Keratinocyte (primary cell): ENCODE results near the gene SLC17A2. TPM values are rescaled to one million over a fixed set of nuclear protein-coding genes. Genes with fewer than 3 reads are reported as not detected.

Experiments
- DNase-seq: peaks from one replicate; pipeline ENCODE4 v3.0.0-alpha.2; 2011; ENCODE audit warnings: low read depth, missing footprints, low spot score
- FAIRE-seq: peaks from 2 replicates; lab custom pipeline; 2011; peaks lifted over from hg19 to GRCh38; lab: Jason Lieb, UNC
- H2AFZ ChIP-seq: 2 replicates; pipeline ENCODE4 v1.6.0; 2012; ENCODE audit warnings: low read length, control low read depth, inconsistent platforms; ENCODE audit not compliant: control insufficient read depth
- H3K27ac ChIP-seq: 2 replicates; pipeline ENCODE4 v1.5.1; 2011; ENCODE audit warnings: low read length; ENCODE audit not compliant: control insufficient read depth, insufficient read depth
- H3K27me3 ChIP-seq: 3 replicates; pipeline ENCODE4 v1.6.0; 2011; ENCODE audit warnings: low read length; ENCODE audit not compliant: control insufficient read depth, insufficient read depth; ENCODE audit errors: extremely low read depth
- H3K36me3 ChIP-seq, 2 experiments: 2 replicates in 1 of 2; 3 replicates in 1 of 2; pipeline ENCODE4 v1.5.1; 2011; ENCODE audit warnings: low read length in 2 of 2, mild to moderate bottlenecking in 1 of 2; ENCODE audit not compliant: control insufficient read depth in 2 of 2, insufficient read depth in 2 of 2; ENCODE audit errors: extremely low read depth in 1 of 2
- H3K4me1 ChIP-seq: 3 replicates; pipeline ENCODE4 v1.5.1; 2011; ENCODE audit warnings: low read length; ENCODE audit not compliant: control insufficient read depth, insufficient read depth; ENCODE audit errors: extremely low read depth
- H3K4me2 ChIP-seq: 3 replicates; pipeline ENCODE4 v1.6.0; 2011; ENCODE audit warnings: low read depth, low read length; ENCODE audit not compliant: control insufficient read depth, insufficient read depth; ENCODE audit errors: extremely low read depth
- H3K4me3 ChIP-seq, 3 experiments: fragments of 200-600 bp in 1 of 3; sonication (generic) in 1 of 3; 2 replicates in 2 of 3; 3 replicates in 1 of 3; pipeline ENCODE4 v1.5.1; 2011 to 2016; ENCODE audit warnings: low read length in 3 of 3, mild to moderate bottlenecking in 3 of 3, control low read depth in 2 of 3, inconsistent platforms in 1 of 3, low read depth in 1 of 3, mixed read lengths in 1 of 3, mixed run types in 1 of 3, moderate library complexity in 1 of 3; ENCODE audit not compliant: control insufficient read depth in 2 of 3, insufficient read depth in 2 of 3; ENCODE audit errors: extremely low read depth in 1 of 3
- H3K79me2 ChIP-seq: 2 replicates; pipeline ENCODE4 v1.6.0; 2012; ENCODE audit warnings: low read length; ENCODE audit not compliant: control insufficient read depth, insufficient read depth
- H3K9ac ChIP-seq: 3 replicates; pipeline ENCODE4 v1.6.0; 2011; ENCODE audit warnings: low read length; ENCODE audit not compliant: control insufficient read depth, insufficient read depth; ENCODE audit errors: extremely low read depth
- H3K9me1 ChIP-seq: 3 replicates; pipeline ENCODE4 v1.6.0; 2011; ENCODE audit warnings: low read length; ENCODE audit not compliant: control insufficient read depth, insufficient read depth; ENCODE audit errors: extremely low read depth
- H3K9me3 ChIP-seq: 2 replicates; pipeline ENCODE4 v1.5.1; 2012; ENCODE audit warnings: low read depth, low read length; ENCODE audit not compliant: control insufficient read depth
- H4K20me1 ChIP-seq: 3 replicates; pipeline ENCODE4 v1.6.0; 2011; ENCODE audit warnings: low read length; ENCODE audit not compliant: control insufficient read depth, insufficient read depth; ENCODE audit errors: extremely low read depth
- EZH2 ChIP-seq: IDR thresholded peaks from one replicate; pipeline ENCODE4 v1.6.1; 2012; ENCODE audit warnings: inconsistent platforms, mild to moderate bottlenecking, low read length, moderate library complexity
- dilution Hi-C: fragments of 300-500 bp; cut with MboI; formaldehyde crosslinking; loops from one replicate; pipeline ENCODE4 v1.7.0; 2020; ENCODE audit warnings: low sequenced_read_pairs; ENCODE audit not compliant: extremely low pct_ligation_motif_present
- polyA plus RNA-seq, 5 experiments: library from polyadenylated mRNA; depleted of rRNA in 3 of 5; stranded (reverse) in 3 of 5; stranded (forward) in 1 of 5; unstranded in 1 of 5; fragments of >200 nt; gene quantifications; 1 replicate in 1 of 5; 2 replicates in 3 of 5; 3 replicates in 1 of 5; pipeline versions ENCODE4 v1.2.1 to v1.2.3, GENCODE V29; 2011 to 2012; ENCODE audit warnings: missing spikeins in 2 of 5, low read depth in 1 of 5, low replicate concordance in 1 of 5
- TF ChIP-seq, protein P1 (sequence below), 3 experiments: IDR thresholded peaks in 1 of 3; conservative IDR thresholded peaks in 1 of 3; optimal IDR thresholded peaks in 1 of 3; 2 replicates in 2 of 3; 3 replicates in 1 of 3; pipeline versions ENCODE3 to v1.5.1; 2011; ENCODE audit warnings: low read length in 3 of 3, mild to moderate bottlenecking in 3 of 3, moderate library complexity in 2 of 3, control low read depth in 1 of 3, inconsistent platforms in 1 of 3; ENCODE audit not compliant: insufficient read depth in 2 of 3; ENCODE audit errors: extremely low read depth in 1 of 3

The SLC17A2 gene
- polyA plus RNA-seq, 1 donor (not counting 4 experiments of a cell fraction or from before 2014, with no cell fraction given): not detected

DNA sequence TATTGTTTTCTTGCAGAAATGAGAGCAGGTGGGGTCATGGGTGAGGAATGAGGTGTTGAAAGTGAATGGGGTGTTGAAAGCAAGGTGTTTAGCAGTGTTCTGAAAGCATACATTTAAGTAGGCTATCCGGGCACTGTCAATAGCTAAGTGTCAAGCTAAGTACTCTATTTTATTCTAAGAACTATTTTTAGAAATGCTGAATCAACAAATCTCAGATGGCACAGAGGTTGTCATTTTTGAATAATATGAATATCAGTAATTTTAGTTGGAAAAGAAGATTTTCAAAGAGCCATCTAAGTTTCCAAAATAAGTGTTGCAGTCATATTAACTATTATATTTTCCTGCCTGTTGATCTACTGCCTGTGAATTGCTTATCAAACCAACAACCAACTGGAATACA is 34.7 kb downstream of the SLC17A2 start:
- Histone ChIP-seq H2AFZ (no peak overlapping the region), H3K9me1 (no peaks in the 10 kb centered on the region), H3K36me3 (no peaks in the 10 kb centered on the region), H3K27me3 (no peaks in the 10 kb centered on the region), H3K9me3 (no peaks in the 10 kb centered on the region), H3K79me2 (no peaks in the 10 kb centered on the region), H3K4me3 (no peak overlapping the region), H4K20me1 (no peaks in the 10 kb centered on the region), H3K9ac (no peak overlapping the region), H3K27ac (no peak overlapping the region), H3K4me1 (no peaks in the 10 kb centered on the region), H3K4me2 (no peak overlapping the region)
- no peak for TF ChIP-seq EZH2
- TF ChIP-seq, protein P1, sequence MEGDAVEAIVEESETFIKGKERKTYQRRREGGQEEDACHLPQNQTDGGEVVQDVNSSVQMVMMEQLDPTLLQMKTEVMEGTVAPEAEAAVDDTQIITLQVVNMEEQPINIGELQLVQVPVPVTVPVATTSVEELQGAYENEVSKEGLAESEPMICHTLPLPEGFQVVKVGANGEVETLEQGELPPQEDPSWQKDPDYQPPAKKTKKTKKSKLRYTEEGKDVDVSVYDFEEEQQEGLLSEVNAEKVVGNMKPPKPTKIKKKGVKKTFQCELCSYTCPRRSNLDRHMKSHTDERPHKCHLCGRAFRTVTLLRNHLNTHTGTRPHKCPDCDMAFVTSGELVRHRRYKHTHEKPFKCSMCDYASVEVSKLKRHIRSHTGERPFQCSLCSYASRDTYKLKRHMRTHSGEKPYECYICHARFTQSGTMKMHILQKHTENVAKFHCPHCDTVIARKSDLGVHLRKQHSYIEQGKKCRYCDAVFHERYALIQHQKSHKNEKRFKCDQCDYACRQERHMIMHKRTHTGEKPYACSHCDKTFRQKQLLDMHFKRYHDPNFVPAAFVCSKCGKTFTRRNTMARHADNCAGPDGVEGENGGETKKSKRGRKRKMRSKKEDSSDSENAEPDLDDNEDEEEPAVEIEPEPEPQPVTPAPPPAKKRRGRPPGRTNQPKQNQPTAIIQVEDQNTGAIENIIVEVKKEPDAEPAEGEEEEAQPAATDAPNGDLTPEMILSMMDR (optimal IDR thresholded peaks at IDR 0.05 in 1 of 3, IDR thresholded peaks at IDR 0.05 in 1 of 3, conservative IDR thresholded peaks at IDR 0.05 in 1 of 3; ENCODE audit: extremely low read depth in 1 of 3, insufficient read depth in 2 of 3, low read length in 3 of 3): no peak
- dilution Hi-C loops: no loop called here
- FAIRE-seq (no peak), DNase-seq (no peak)

DNA sequence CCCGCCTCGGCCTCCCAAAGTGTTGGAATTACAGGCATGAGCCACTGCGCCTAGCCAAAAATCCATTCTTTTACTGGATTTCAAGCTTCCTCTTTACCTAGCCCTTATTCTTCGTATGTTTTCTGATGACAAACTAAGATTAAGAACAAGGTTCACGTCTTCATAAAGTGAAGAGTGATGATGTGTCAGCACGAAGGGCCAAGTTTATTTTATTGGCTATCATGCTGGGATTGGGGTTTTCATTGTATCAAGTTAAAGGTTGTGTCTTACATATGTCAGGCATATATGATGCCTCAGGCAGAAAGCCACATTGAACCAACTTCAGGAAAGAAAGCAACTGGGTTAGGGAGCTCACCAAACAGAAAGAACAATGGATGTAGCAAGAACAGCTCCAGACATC is 36.7 kb downstream of the SLC17A2 start:
- Histone ChIP-seq H3K27me3 (no peaks in the 10 kb centered on the region), H4K20me1 (no peaks in the 10 kb centered on the region), H3K4me3 (no peak overlapping the region), H3K4me1 (no peaks in the 10 kb centered on the region), H2AFZ (no peak overlapping the region), H3K9me3 (no peaks in the 10 kb centered on the region), H3K79me2 (no peaks in the 10 kb centered on the region), H3K36me3 (no peaks in the 10 kb centered on the region), H3K9ac (no peak overlapping the region), H3K9me1 (no peaks in the 10 kb centered on the region), H3K27ac (no peak overlapping the region), H3K4me2 (no peak overlapping the region)
- no peak for FAIRE-seq
- DNase-seq: no peak
- dilution Hi-C loops: no loop called here
- TF ChIP-seq, protein P1 (optimal IDR thresholded peaks at IDR 0.05 in 1 of 3, IDR thresholded peaks at IDR 0.05 in 1 of 3, conservative IDR thresholded peaks at IDR 0.05 in 1 of 3; ENCODE audit: extremely low read depth in 1 of 3, insufficient read depth in 2 of 3, low read length in 3 of 3): no peak
